ENCODE results near the gene TRIP13. TPM values are rescaled to one million over a fixed set of nuclear protein-coding genes. Genes with fewer than 3 reads are reported as not detected.
"Not testable (repeated sequence)": the region's sequence is repeated elsewhere in the genome, so short reads cannot be mapped to it uniquely, and the experiment has no call there.

The TRIP13 gene
- total and polyA plus RNA-seq, 2 experiments from 2014 or later: 19.5 to 20.4 TPM

- no peaks in the 10 kb centered on the region for H3K9me3 ChIP-seq (ENCODE audit: low read depth)
- 69 to 70% methylated on average over 19 of the region's 19 CpGs for WGBS, 2 experiments (ENCODE audit: low coverage in 1 of 2, low lambda C conversion rate in 2 of 2, missing lambda C conversion rate in 2 of 2)
- H3F3A ChIP-seq (ENCODE audit: insufficient read depth): no peaks in the 10 kb centered on the region
- peaks cover 44% of the 10 kb centered on the region for H3K27me3 ChIP-seq (replicated peaks; ENCODE audit: insufficient read depth)
- no peaks in the 10 kb centered on the region for H3K36me3 ChIP-seq (ENCODE audit: low read depth)
- H3K4me3 ChIP-seq: no peak overlapping the region
- H3K27ac ChIP-seq: no peak overlapping the region
- no peak overlapping the region for H3K9ac ChIP-seq
- TF ChIP-seq EZH2phosphoT487 (IDR thresholded peaks at IDR 0.05; ENCODE audit: insufficient read depth, low read depth): no peak
- no peak for TF ChIP-seq EZH2 (IDR thresholded peaks at IDR 0.05; ENCODE audit: insufficient read depth, poor library complexity, severe bottlenecking)
- H3K4me1 ChIP-seq (ENCODE audit: insufficient read depth): no peaks in the 10 kb centered on the region
- DNase-seq: no peak
- no peaks in the 10 kb centered on the region for H3K79me2 ChIP-seq (ENCODE audit: insufficient read depth)
- in situ Hi-C loops (cut with MboI): loop anchor here (10.0 to 25.0 kb wide), 2 partner anchors 238 to 701 kb away; no protein-coding TSS in a partner anchor
- no peaks in the 10 kb centered on the region for H4K20me1 ChIP-seq (ENCODE audit: insufficient read depth)
- H3K9me2 ChIP-seq (ENCODE audit: insufficient read depth): no peaks in the 10 kb centered on the region
- H3K4me2 ChIP-seq (ENCODE audit: unreplicated experiment): no peak overlapping the region
- no peak overlapping the region for H2AFZ ChIP-seq
Measured at GRCh38 chr5:936149-937144, 43.8 kb downstream of the TRIP13 start.

- Histone ChIP-seq H3K27me3 (replicated peaks; ENCODE audit: insufficient read depth) (peaks cover 39% of the 10 kb centered on the region), H3K9ac (no peak overlapping the region), H3K4me2 (ENCODE audit: unreplicated experiment) (no peak overlapping the region), H2AFZ (no peak overlapping the region), H3K4me3 (no peak overlapping the region), H3K79me2 (ENCODE audit: insufficient read depth) (no peaks in the 10 kb centered on the region), H3K4me1 (ENCODE audit: insufficient read depth) (no peaks in the 10 kb centered on the region), H4K20me1 (ENCODE audit: insufficient read depth) (no peaks in the 10 kb centered on the region), H3K9me2 (ENCODE audit: insufficient read depth) (no peaks in the 10 kb centered on the region), H3F3A (ENCODE audit: insufficient read depth) (no peaks in the 10 kb centered on the region), H3K9me3 (ENCODE audit: low read depth) (no peaks in the 10 kb centered on the region), H3K27ac (no peak overlapping the region), H3K36me3 (ENCODE audit: low read depth) (no peaks in the 10 kb centered on the region)
- no peak for DNase-seq
- in situ Hi-C loops (cut with MboI): loop anchor here (10.0 to 25.0 kb wide), 2 partner anchors 237 to 700 kb away; no protein-coding TSS in a partner anchor
- WGBS, 2 experiments (ENCODE audit: low coverage in 1 of 2, low lambda C conversion rate in 2 of 2, missing lambda C conversion rate in 2 of 2): 75 to 79% methylated on average over 14 of the region's 14 CpGs
- TF ChIP-seq EZH2 (IDR thresholded peaks at IDR 0.05; ENCODE audit: insufficient read depth, poor library complexity, severe bottlenecking) (no peak), EZH2phosphoT487 (IDR thresholded peaks at IDR 0.05; ENCODE audit: insufficient read depth, low read depth) (no peak)
Measured at GRCh38 chr5:937151-937924, 44.7 kb downstream of the TRIP13 start.

DNA sequence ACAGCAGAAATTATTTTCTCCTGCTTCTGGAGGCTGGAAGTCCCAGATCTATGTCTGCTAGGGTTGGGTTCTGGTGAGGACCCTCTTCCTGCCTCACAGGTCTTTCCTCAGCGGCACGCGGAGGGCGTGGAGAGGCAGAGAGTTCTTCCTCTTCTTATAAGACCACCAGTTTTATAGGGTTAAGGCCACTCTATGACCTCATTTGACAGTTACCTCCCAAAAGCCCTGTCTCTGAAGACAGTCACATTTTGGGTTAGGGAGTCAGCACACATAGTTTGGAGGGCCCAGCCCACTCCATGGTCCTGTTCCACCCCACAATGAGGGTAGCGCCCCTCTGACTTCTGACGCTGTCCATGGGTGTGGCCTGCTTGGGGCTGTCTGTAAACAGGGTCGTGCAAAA, 46.7 kb downstream of the TRIP13 start:
- H2AFZ ChIP-seq: no peak overlapping the region
- 71 to 76% methylated on average over 7 of the region's 7 CpGs for WGBS, 2 experiments (ENCODE audit: low coverage in 1 of 2, low lambda C conversion rate in 2 of 2, missing lambda C conversion rate in 2 of 2)
- H3K9me2 ChIP-seq (ENCODE audit: insufficient read depth): no peaks in the 10 kb centered on the region
- no peaks in the 10 kb centered on the region for H3F3A ChIP-seq (ENCODE audit: insufficient read depth)
- DNase-seq: no peak
- no peaks in the 10 kb centered on the region for H3K9me3 ChIP-seq (ENCODE audit: low read depth)
- H3K4me3 ChIP-seq: no peak overlapping the region
- TF ChIP-seq EZH2phosphoT487 (IDR thresholded peaks at IDR 0.05; ENCODE audit: insufficient read depth, low read depth) (no peak), EZH2 (IDR thresholded peaks at IDR 0.05; ENCODE audit: insufficient read depth, poor library complexity, severe bottlenecking) (no peak)
- H3K4me1 ChIP-seq (ENCODE audit: insufficient read depth): no peaks in the 10 kb centered on the region
- in situ Hi-C loops (cut with MboI): loop anchor here (10.0 to 25.0 kb wide), 2 partner anchors 235 to 698 kb away; no protein-coding TSS in a partner anchor
- H3K27ac ChIP-seq: no peak overlapping the region
- H3K4me2 ChIP-seq (ENCODE audit: unreplicated experiment): no peak overlapping the region
- H3K27me3 ChIP-seq (replicated peaks; ENCODE audit: insufficient read depth): peaks cover 48% of the 10 kb centered on the region
- H3K9ac ChIP-seq: no peak overlapping the region
- no peaks in the 10 kb centered on the region for H4K20me1 ChIP-seq (ENCODE audit: insufficient read depth)
- no peaks in the 10 kb centered on the region for H3K79me2 ChIP-seq (ENCODE audit: insufficient read depth)
- no peaks in the 10 kb centered on the region for H3K36me3 ChIP-seq (ENCODE audit: low read depth)

DNA sequence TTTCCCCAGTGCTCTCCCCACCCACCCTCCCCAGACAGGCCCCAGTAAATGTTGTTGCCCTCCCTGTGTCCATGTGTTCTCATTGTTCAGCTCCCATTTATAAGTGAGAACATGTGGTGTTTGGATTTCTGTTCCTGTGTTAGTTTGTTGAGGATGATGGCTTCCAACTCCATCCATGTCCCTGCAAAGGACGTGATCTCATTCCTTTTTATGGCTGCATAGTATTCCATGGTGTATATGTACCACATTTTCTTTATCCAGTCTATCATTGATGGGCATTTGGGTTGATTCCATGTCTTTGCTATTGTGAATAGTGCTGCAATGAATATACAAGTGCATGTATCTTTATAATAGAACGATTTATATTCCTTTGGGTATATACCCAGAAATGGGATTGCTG, 48.1 kb downstream of the TRIP13 start:
- in situ Hi-C loops (cut with MboI): loop anchor here (10.0 to 25.0 kb wide), 2 partner anchors 194 to 697 kb away; no protein-coding TSS in a partner anchor

More for the DNA sequence above, 48.1 kb downstream of the TRIP13 start:
- H3K9me3 ChIP-seq (ENCODE audit: low read depth); H3K4me1 ChIP-seq (ENCODE audit: insufficient read depth); DNase-seq; H3K4me2 ChIP-seq (ENCODE audit: unreplicated experiment); H4K20me1 ChIP-seq (ENCODE audit: insufficient read depth); H3K9me2 ChIP-seq (ENCODE audit: insufficient read depth); H2AFZ ChIP-seq; H3K36me3 ChIP-seq (ENCODE audit: low read depth); H3K4me3 ChIP-seq; H3K27ac ChIP-seq; H3K9ac ChIP-seq; H3K79me2 ChIP-seq (ENCODE audit: insufficient read depth); H3F3A ChIP-seq (ENCODE audit: insufficient read depth): not testable (repeated sequence)
- peaks cover 51% of the 10 kb centered on the region for H3K27me3 ChIP-seq (replicated peaks; ENCODE audit: insufficient read depth)
- WGBS, 2 experiments (ENCODE audit: low coverage in 1 of 2, low lambda C conversion rate in 2 of 2, missing lambda C conversion rate in 2 of 2): 73 to 75% methylated on average over 2 of the region's 2 CpGs
